ENCODE data around the gene MAN1A2.

DNA sequence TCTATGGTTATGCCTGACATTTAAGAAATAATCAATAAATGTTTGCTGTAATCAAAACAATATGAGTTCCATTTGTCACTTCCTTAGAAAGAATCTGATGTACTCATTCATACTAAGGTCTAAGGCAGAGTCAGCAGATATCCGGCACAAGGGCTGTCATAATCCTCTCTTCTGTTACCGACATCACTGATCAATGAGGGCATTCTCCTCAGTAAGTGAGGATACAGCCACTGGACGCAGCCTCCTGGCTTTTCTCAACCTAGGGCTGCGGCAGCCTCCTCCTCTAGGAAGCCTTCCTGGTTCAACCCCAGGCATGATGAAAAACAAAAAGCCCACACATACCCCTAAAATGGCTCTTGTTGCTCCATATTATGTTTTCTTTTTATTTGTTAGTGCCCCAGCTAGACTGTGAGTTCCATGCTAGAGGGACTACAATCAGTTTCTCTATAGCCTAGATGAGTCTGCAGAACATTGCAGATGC lies 197.9 kb downstream of the MAN1A2 start:
- TF ChIP-seq, protein P1, sequence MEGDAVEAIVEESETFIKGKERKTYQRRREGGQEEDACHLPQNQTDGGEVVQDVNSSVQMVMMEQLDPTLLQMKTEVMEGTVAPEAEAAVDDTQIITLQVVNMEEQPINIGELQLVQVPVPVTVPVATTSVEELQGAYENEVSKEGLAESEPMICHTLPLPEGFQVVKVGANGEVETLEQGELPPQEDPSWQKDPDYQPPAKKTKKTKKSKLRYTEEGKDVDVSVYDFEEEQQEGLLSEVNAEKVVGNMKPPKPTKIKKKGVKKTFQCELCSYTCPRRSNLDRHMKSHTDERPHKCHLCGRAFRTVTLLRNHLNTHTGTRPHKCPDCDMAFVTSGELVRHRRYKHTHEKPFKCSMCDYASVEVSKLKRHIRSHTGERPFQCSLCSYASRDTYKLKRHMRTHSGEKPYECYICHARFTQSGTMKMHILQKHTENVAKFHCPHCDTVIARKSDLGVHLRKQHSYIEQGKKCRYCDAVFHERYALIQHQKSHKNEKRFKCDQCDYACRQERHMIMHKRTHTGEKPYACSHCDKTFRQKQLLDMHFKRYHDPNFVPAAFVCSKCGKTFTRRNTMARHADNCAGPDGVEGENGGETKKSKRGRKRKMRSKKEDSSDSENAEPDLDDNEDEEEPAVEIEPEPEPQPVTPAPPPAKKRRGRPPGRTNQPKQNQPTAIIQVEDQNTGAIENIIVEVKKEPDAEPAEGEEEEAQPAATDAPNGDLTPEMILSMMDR (IDR thresholded peaks at IDR 0.05; ENCODE audit: insufficient read depth, low read depth, low read length): no peak
- TF ChIP-seq EZH2 (IDR thresholded peaks at IDR 0.05; ENCODE audit: insufficient read depth, low read length): no peak
